Thymus (tissue), 11 donors: ENCODE data around the gene KCTD21. TPM values are rescaled to one million over a fixed set of nuclear protein-coding genes. Genes with fewer than 3 reads are reported as not detected.
"Not testable (repeated sequence)": the region's sequence is repeated elsewhere in the genome, so short reads cannot be mapped to it uniquely, and the experiment has no call there.

Experiments used
- DNase-seq, 9 donors: peaks; one replicate each; pipeline ENCODE4 v3.0.0-alpha.2; 2013; ENCODE audit warnings: low spot score in 9 of 9, low read depth in 6 of 9, missing footprints in 1 of 9
- H3K27ac ChIP-seq, 2 donors: one replicate each; pipeline ENCODE4 v1.5.1; 2013; ENCODE audit warnings: control low read depth in 1 of 2, low read depth in 1 of 2, low read length in 1 of 2, mild to moderate bottlenecking in 1 of 2, moderate library complexity in 1 of 2
- H3K27me3 ChIP-seq, 2 donors: one replicate each; pipeline ENCODE4 v1.5.1; 2013; ENCODE audit warnings: low read length in 1 of 2; ENCODE audit not compliant: control insufficient read depth in 2 of 2, insufficient read depth in 1 of 2
- H3K36me3 ChIP-seq, 2 donors: one replicate each; pipeline ENCODE4 v1.5.1; 2013; ENCODE audit warnings: low read length in 1 of 2, mild to moderate bottlenecking in 1 of 2, moderate library complexity in 1 of 2; ENCODE audit not compliant: control insufficient read depth in 2 of 2, insufficient read depth in 2 of 2
- H3K4me1 ChIP-seq, 2 donors: one replicate each; pipeline ENCODE4 v1.5.1; 2013; ENCODE audit warnings: low read length in 2 of 2; ENCODE audit not compliant: control insufficient read depth in 2 of 2, insufficient read depth in 2 of 2
- H3K4me3 ChIP-seq, 2 donors: one replicate each; pipeline ENCODE4 v1.5.1; 2013; ENCODE audit warnings: low read length in 2 of 2, control low read depth in 1 of 2, mild to moderate bottlenecking in 1 of 2
- H3K9me3 ChIP-seq, 2 donors: one replicate each; pipeline ENCODE4 v1.5.1; 2013; ENCODE audit warnings: low read length in 1 of 2, mild to moderate bottlenecking in 1 of 2; ENCODE audit not compliant: control insufficient read depth in 2 of 2, insufficient read depth in 1 of 2
- WGBS: extraction: QIAGEN DNeasy Blood & Tissue Kit; methylation state at CpG from one replicate; pipeline ENCODE4 v1.1.7; 2013; 5-methylcytosine and 5-hydroxymethylcytosine counted together
- polyA plus RNA-seq: library from polyadenylated mRNA; stranded (reverse); fragments of 200-250 nt; gene quantifications from one replicate; pipeline ENCODE4 v1.2.3, GENCODE V29; 2013
- total RNA-seq: library from RNA; stranded (reverse); fragments of 120-200 nt; gene quantifications from one replicate; pipeline ENCODE4 v1.2.4, GENCODE V29; 2013
- donor health status: healthy.

KCTD21 gene
- total and polyA plus RNA-seq, 2 donors = 3.7 to 5.6 TPM

- no peaks in the 10 kb centered on the region for H3K9me3 ChIP-seq
- H3K27me3 ChIP-seq = no peaks in the 10 kb centered on the region
- H3K4me3 ChIP-seq = peak overlapping the region; percentile 87 to 95
- 63% methylated on average over 18 of the region's 18 CpGs for WGBS
- peaks cover 20 to 50% of the 10 kb centered on the region in 2 donors for H3K4me1 ChIP-seq
- DNase-seq = no peak
- peaks cover 0 to 3% of the 10 kb centered on the region in 2 donors for H3K36me3 ChIP-seq
- peak overlapping the region in 1 of 2 donors; percentile 85 for H3K27ac ChIP-seq
Measured at GRCh38 chr11:78189174-78189724, 823 bp upstream of the KCTD21 start.

DNA sequence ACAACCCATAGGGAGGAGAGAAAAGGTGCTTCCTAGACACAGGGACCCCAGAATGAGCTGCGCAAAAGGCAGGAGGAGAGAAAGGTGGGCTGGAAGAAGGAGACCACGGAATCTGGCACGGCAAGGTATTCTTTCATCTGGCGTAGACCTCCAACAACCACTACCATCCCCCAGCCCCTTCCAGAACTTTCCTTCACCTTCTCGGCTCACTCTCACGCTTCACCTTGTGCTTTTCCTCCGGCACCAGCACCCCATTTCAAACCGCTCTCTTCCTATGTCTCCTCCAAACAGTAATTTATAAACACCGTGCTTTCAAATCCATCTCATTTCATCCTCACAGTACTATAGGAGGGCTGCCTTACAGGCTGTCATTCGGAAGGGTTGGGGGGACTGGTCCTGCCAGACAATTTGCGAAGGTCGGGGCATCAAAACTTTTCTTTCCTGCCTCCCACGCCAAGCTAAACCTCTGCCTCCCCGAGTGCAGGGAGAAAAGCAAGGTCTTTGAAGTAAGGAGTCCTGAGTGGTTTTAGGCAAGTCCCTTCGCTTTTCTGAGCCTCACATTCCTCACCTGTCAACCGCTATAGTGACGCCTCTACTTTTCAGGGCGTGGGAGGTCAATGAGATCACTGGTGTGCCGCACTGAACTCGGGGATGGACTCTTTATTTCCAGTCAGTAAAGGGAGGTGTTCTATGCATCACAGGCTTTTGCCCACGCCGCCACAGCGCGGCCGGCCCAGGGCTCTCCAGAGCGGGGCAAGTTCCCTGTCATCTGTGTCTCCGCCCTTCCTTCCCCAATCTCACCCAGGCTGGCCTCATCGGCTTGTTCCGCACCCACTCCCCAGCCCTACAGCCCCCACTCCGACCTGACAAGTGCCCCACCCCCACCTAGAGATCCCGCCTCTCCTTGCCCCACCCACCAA, 800 bp downstream of the KCTD21 start:
- Histone ChIP-seq H3K4me1 (peaks cover 12 to 37% of the 10 kb centered on the region in 2 donors), H3K4me3 (peak overlapping the region; percentile 87 to 95), H3K9me3 (no peaks in the 10 kb centered on the region), H3K27me3 (no peaks in the 10 kb centered on the region), H3K27ac (peak overlapping the region in 1 of 2 donors; percentile 85), H3K36me3 (no peaks in the 10 kb centered on the region)
- DNase-seq = peak in 5 of 9 donors; percentile 31 to 66 (median 34)
- WGBS = 27% methylated on average over 31 of the region's 31 CpGs

DNA sequence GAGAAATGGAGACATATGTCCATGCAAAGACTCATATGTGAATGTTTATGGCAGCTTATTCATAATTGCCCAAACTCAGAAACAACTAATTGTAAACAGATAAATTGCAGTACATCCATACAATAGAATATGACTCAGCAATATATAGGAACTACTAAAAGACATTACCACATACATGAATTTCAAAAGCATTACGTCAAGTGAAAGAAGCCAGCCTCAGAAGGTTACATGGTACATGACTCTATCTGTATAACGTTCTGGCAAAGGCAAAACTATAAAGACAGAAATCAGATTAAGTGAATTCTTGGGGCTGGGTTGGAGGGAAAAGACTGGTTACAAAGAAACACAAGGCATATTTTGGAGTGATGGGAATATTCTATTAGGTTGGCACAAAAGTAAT, 7.2 kb downstream of the KCTD21 start:
- Histone ChIP-seq H3K4me3 (no peak overlapping the region), H3K36me3 (peaks cover 0 to 3% of the 10 kb centered on the region in 2 donors), H3K9me3 (no peaks in the 10 kb centered on the region), H3K27me3 (no peaks in the 10 kb centered on the region), H3K27ac (no peak overlapping the region), H3K4me1 (no peaks in the 10 kb centered on the region)
- WGBS = 98% methylated on average over 2 of the region's 2 CpGs
- DNase-seq = no peak

- H3K4me3 ChIP-seq = no peak overlapping the region
- H3K27ac ChIP-seq = no peak overlapping the region
- no peak for DNase-seq
- no peaks in the 10 kb centered on the region for H3K4me1 ChIP-seq
- 99% methylated on average over 4 of the region's 4 CpGs for WGBS
- no peaks in the 10 kb centered on the region for H3K27me3 ChIP-seq
- no peaks in the 10 kb centered on the region for H3K9me3 ChIP-seq
- H3K36me3 ChIP-seq = peaks cover 0 to 3% of the 10 kb centered on the region in 2 donors
Measured at GRCh38 chr11:78180751-78181150, 7.7 kb downstream of the KCTD21 start.

DNA sequence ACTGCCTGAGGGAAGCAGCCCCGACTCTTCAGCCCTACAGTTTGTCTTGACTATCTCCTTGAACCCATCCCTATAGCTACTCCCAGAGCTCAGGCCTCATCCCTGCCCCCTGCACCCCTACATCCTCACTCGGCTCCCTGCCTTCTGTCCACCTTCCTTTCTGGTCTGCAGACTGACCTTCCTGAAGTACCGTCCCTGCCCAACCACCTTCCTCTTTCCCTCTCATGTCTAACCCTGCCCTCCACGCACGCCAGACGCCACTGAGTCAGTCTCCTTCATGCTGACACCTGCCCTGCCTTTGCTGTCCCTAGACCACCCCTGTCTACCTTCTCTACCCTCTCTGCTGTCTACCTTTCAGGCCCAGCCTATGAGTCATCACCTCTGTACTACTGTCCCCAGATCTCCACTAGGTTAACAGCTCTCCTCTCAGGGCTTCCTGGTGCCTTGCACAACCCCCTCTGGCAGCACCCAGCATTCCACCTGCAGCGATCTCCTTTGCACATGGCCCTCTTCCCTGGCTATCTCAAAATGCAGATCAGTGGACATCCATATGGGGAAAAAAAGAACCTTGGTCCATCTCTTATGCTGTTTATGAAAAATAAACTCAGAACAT, 8.9 kb downstream of the KCTD21 start:
- DNase-seq = no peak
- H3K9me3 ChIP-seq = no peaks in the 10 kb centered on the region
- H3K36me3 ChIP-seq = peaks cover 0 to 3% of the 10 kb centered on the region in 2 donors
- no peak overlapping the region for H3K27ac ChIP-seq
- no peaks in the 10 kb centered on the region for H3K27me3 ChIP-seq
- no peak overlapping the region for H3K4me3 ChIP-seq
- no peaks in the 10 kb centered on the region for H3K4me1 ChIP-seq
- WGBS = 96% methylated on average over 7 of the region's 7 CpGs

- Histone ChIP-seq H3K27ac (no peak overlapping the region), H3K36me3 (peaks cover 8 to 12% of the 10 kb centered on the region in 2 donors)
- whole genome bisulfite sequencing = 98% methylated on average over 7 of the region's 7 CpGs
Measured at GRCh38 chr11:78177216-78177615, 11.2 kb downstream of the KCTD21 start.

DNA sequence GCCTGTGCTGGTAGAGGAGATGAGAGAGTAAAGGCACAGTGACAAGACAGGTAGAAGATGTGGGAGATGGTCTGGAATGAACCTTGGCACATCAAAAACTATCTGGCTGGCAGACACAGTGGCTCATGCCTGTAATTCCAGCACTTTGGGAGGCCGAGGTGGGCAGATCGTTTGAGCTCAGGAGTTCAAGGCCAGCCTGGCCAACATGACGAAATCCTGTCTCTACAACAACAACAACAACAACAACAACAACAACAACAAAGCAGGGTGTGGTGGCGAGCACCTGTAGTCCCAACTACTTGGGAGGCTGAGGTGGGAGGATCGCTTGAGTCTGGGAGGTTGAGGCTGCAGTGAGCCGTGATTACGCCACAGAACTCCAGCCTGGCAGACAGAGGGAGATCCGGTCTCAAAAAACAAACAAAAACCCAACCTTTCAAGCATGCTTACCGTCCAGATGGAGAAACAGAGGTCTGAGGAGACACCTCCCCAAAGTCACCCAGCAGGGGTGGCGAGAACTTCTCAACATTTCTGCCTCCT, 11.8 kb downstream of the KCTD21 start:
- Histone ChIP-seq H3K4me1 (no peaks in the 10 kb centered on the region), H3K27ac (no peak overlapping the region), H3K36me3 (peaks cover 8 to 12% of the 10 kb centered on the region in 2 donors), H3K9me3 (no peaks in the 10 kb centered on the region), H3K4me3 (no peak overlapping the region), H3K27me3 (no peaks in the 10 kb centered on the region)
- 97% methylated on average over 10 of the region's 10 CpGs for WGBS
- DNase-seq = no peak

More at GRCh38 chr11:78177216-78177615, 11.2 kb downstream of the KCTD21 start:
- DNase-seq = no peak
- Histone ChIP-seq H3K4me1 (no peaks in the 10 kb centered on the region), H3K4me3 (no peak overlapping the region), H3K9me3 (no peaks in the 10 kb centered on the region), H3K27me3 (no peaks in the 10 kb centered on the region)

GRCh38 chr11:78175862-78176261, 12.6 kb downstream of the KCTD21 start:
- H3K27me3 ChIP-seq, H3K4me1 ChIP-seq, DNase-seq, H3K27ac ChIP-seq, H3K4me3 ChIP-seq, H3K9me3 ChIP-seq: not testable (repeated sequence)
- peaks cover 8 to 12% of the 10 kb centered on the region in 2 donors for H3K36me3 ChIP-seq
- 97% methylated on average over 3 of the region's 3 CpGs for WGBS

DNA sequence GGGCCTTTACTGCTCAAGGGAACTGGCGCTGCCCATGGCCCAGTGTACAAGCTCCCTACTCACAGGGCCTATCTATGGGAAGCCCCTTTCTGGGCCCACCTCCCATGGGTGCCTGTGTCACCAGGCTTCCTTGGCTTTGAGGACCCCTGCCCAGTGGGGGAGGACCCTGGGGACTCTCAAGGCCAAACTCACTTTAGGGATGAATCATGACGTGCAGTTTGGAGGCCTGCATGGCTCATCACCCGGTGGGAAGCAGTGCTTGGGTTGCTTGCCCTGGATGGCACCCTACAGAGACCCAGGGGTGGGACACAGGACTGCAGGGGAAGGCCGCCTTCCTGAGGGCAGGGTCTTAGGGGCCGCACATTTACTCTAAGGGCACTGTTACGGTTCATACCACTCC, 16.5 kb downstream of the KCTD21 start:
- no peak overlapping the region for H3K27ac ChIP-seq
- peaks cover 6 to 15% of the 10 kb centered on the region in 2 donors for H3K36me3 ChIP-seq

More for the DNA sequence above, 16.5 kb downstream of the KCTD21 start:
- WGBS = 98% methylated on average over 6 of the region's 6 CpGs
- no peak for DNase-seq
- H3K4me3 ChIP-seq = no peak overlapping the region
- no peaks in the 10 kb centered on the region for H3K4me1 ChIP-seq
- H3K9me3 ChIP-seq = no peaks in the 10 kb centered on the region
- no peaks in the 10 kb centered on the region for H3K27me3 ChIP-seq
